H4 (cell line): Measurements from ENCODE around the gene GABPB2. TPM values are rescaled to one million over a fixed set of nuclear protein-coding genes. Genes with fewer than 3 reads are reported as not detected.
A peak's percentile ranks its signal among the peaks of the same experiment; 100 is the strongest.

Experiments
- DNase-seq: peaks from one replicate; pipeline ENCODE4 v3.0.0-alpha.2; 2015; ENCODE audit warnings: low spot score
- total RNA-seq: library from RNA; depleted of rRNA; stranded (reverse); fragments of >200 nt; shearing (Covaris generic); gene quantifications from 2 replicates; pipeline ENCODE4 v1.2.3, GENCODE V29; 2014

Gene GABPB2
- total RNA-seq, 1 experiment from 2014 or later, result 2.6 TPM

- no peak for DNase-seq
Measured at GRCh38 chr1:151133018-151133806, 62.7 kb downstream of the GABPB2 start.

DNA sequence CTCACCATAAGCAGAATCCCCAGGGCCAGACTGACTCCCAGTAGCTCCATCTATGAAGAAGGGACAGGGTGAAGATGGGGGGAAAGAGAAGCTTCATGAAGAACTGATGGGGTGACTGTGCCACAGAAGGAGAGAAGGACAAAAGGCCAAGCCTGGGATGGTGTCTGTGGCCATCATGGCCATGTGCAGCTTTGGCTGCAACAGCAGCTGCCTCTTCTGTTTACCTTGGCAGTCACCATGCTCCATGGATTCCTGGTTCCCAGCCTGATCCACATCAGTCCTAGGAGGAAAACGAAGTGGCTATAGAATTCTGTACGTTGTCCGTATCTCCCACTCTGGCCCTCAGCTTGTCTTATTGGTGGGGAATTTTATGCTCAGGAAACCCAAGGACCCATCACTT, 63.8 kb downstream of the GABPB2 start:
- no peak for DNase-seq

- DNase-seq, result no peak
Measured at GRCh38 chr1:151134991-151135390, 64.4 kb downstream of the GABPB2 start.

DNA sequence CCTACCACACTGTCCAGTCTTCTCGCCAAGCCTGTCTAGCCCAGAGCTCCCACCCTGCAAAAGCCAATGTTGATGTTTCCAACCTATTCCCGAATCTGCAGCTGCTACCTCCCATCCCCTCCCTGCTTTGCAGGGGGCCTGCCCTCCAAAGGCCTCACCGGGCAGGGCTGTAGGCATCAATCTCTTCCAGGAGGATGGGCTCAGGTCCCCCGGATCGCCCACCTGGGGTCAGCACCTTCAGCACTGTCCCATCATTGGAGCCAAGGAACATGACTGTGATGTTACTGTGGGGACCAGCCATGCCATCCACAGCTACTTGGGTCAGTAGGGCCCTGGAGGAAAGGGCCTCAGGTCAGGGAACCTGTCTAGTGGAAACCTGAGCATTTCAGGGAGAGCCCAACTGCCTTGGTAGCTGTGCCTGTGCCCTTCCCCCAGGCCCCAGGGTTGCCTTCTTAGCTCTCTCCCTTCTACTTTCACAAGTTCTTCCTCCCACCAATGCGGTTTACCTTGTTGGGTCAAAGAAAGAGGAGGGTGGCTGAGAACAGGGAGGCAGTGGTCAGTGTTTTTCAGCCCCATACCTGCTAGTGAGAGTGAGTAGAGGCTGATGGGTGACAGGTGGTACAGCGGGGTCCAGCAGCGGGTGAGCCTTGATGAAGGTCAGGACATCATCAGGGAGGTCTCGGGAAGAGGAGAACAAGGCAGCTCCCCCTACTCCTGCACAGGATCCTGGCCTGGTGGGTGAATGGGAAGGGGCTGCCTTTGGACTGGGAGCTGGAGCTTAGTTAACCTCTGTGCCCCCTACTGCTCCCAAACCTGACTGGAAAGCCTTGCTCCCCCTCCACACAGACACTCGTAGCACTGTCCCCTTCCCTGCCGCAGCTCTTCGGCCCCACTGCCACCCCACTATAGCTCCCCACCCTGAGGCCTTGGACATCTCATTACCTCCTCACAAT, 65.1 kb downstream of the GABPB2 start:
- DNase-seq, result no peak

DNA sequence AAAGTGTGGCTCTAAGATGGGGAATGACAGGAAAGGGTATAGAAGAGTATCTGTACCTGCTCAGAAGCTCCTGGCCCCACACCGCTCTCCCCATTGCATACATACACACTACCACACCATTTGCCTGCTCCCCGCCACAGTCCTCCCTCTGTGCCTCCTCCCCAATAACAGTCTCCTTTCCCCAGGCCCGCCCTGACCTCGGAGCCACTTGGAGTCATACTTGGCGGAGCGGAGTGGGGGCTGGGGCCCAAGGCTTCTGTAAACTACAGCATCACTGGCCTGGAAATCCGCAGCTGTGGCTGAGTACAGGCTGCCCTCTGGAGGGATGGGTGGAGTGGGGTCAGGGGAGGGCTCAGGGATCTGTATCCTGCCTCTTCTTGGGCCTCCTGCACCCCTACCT, 67.2 kb downstream of the GABPB2 start:
- DNase-seq, result no peak

DNA sequence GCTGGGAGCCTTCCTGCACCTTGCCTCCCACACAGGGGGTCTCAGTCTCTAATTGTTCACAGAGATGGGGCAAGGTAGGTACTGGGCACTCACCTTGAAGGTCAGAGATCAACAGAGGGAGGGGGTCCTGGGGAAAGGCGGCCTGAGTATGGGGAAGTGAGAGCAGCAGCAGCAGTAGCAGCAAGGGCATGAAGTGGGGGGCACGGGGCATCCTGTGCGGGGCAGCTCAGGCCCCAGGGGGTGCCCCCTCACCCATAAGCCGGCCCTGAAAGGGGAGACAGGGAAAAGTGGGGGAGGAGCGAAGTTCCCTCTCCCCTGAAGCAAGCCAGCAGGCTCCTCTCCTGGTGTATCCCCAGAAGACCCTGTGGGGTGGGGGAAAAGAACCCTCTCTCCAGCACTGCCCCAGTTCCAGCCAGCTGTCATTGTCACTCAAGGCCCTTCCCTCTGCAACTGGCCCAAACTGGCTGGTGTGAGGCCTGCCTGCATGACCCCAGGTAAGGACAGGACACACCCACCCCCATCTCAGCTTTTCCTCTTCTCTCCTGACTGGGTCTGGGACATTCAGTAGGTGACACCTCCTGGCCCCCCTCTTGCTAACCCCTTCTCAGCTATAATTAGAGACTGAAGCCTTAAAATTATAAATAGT, 72.0 kb downstream of the GABPB2 start:
- no peak for DNase-seq

- DNase-seq, result no peak
Measured at GRCh38 chr1:151143057-151143435, 72.5 kb downstream of the GABPB2 start.

- no peak for DNase-seq
Measured at GRCh38 chr1:151143986-151144385, 73.4 kb downstream of the GABPB2 start.

- no peak for DNase-seq
Measured at GRCh38 chr1:151144474-151145303, 74.1 kb downstream of the GABPB2 start.

GRCh38 chr1:151145304-151146071, 74.9 kb downstream of the GABPB2 start:
- no peak for DNase-seq

DNA sequence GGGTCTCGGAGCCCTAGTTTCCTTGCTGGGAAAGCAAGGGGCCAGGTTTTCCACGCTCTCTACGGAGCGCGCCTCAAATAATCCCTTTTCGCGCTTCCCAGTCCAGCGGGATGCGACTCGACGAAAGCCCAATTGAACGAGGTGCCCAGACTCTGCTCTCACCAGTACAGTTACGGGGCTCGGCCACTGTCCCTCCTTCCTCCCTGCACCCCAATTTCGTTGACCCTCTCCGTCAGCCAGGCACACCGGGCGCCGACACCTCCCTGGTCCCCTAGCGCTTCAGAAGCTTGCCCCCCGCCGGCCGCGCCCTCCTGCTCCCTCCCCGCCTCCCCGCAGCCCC, 75.5 kb downstream of the GABPB2 start:
- DNase-seq, result no peak

GRCh38 chr1:151146412-151147131, 76.0 kb downstream of the GABPB2 start, which contains the start of gene SEMA6C:
Gene SEMA6C, minus strand, starts transcription at chr1:151146631. Its CDS starts 4,010 bp downstream, at chr1:151142621.
- DNase-seq, result peak; percentile 75

DNA sequence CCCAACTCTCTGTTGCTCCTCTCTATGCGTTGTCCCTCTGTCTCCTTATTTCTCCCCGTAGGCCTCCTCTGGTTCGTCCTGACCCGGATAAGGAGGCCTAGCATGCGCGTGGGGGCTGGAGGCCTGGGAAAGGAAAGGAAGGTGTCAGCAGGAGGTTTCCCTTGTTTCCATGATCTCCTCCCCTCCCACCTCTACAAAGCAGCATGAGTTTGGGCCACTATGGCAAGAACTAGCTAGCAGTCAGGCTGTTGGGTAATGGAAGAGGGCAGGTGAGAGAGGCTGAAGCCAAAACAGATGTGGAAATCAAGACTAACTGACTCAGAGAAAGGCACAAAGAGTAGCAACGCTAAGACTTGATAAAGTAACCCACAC, 76.6 kb downstream of the GABPB2 start:
- no peak for DNase-seq

DNA sequence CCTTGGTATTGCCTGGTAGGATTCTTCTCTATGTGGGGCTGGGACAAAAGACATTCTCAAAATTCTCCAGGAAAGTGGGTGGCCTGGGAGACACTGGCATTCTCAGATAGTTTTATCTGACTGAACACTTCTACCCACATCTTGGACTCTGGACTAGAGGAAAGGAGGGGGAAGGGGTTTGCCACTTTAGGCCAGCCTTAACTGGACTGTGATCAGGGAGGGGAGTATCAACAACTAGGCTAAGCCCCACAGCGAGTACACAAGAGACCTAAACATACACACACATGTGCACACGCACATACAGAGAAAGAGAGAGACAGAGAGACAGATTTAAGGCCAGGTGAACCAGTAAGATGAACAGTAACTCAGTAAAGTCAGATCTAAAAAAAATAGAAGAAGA, 77.1 kb downstream of the GABPB2 start:
- no peak for DNase-seq

DNA sequence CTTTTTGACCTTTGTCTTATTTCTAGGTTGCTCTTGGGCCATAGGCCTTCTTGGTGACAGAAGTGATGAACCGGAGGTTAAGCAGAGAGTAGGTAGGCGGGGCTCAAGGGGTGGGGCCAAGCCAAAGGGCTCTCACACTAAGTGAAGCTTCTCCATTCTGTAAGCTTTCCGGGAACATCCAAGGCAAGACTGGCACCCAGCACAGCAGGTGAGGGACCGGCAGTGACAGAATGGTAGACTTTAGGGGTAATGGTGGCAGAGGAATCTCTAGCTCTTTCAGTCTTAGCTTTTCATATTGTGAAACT, 85.9 kb downstream of the GABPB2 start, which contains the start of gene TNFAIP8L2:
Gene TNFAIP8L2 (plus strand): TSS at position 135 of the 305 bp plus-strand sequence. CDS start 2,049 bp downstream, outside the sequence.
- DNase-seq, result no peak

GRCh38 chr1:151157067-151157531, 86.5 kb downstream of the GABPB2 start:
- no peak for DNase-seq

- no peak for DNase-seq
Measured at GRCh38 chr1:151158326-151158725, 87.8 kb downstream of the GABPB2 start.

DNA sequence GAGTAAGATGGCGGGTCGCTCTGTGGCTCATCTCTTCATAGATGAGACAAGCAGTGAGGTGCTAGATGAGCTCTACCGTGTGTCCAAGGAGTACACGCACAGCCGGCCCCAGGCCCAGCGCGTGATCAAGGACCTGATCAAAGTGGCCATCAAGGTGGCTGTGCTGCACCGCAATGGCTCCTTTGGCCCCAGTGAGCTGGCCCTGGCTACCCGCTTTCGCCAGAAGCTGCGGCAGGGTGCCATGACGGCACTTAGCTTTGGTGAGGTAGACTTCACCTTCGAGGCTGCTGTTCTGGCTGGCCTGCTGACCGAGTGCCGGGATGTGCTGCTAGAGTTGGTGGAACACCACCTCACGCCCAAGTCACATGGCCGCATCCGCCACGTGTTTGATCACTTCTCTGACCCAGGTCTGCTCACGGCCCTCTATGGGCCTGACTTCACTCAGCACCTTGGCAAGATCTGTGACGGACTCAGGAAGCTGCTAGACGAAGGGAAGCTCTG, 88.2 kb downstream of the GABPB2 start:
- no peak for DNase-seq

- no peak for DNase-seq
Measured at GRCh38 chr1:151159373-151159772, 88.8 kb downstream of the GABPB2 start.
